ENCODE results near the gene FNDC3A. TPM values are rescaled to one million over a fixed set of nuclear protein-coding genes. Genes with fewer than 3 reads are reported as not detected.

Gene FNDC3A
- total RNA-seq, 1 donor from 2014 or later: 22.7 TPM

DNA sequence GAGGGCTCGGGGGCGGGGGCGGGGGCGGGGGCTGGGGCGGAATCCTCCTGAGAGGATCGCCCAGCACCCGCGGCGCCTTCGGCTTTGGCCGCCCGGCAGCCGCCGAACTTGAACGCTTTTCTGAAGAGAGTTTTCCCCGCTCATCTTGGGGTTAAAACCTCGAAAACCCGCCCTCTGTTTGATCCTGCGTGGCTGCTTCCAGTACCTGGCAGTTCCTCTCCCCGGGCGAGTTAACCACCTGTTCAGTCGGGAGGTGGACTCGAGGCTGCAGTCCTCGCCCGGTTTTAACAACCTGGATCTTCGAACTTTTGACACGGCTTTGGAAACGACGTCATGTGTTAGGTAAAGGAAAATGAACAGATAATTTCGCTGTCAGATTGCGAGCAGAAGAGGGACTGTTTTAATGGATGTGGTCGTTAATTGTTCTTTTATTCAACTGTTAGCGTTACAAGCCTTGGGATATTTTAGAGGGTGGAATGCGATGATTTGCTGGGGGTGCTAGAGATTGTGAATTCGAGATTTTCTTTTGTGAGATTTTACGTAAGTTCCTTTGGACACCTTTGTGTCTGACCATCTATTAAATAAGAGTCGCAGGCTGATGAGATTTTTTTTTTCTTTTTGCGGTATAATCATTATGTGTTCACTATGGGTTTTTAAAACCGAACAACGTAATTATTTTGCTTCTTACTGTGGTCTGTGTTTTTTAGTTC, 1.0 kb downstream of the FNDC3A start:
- TF ChIP-seq, protein P1, sequence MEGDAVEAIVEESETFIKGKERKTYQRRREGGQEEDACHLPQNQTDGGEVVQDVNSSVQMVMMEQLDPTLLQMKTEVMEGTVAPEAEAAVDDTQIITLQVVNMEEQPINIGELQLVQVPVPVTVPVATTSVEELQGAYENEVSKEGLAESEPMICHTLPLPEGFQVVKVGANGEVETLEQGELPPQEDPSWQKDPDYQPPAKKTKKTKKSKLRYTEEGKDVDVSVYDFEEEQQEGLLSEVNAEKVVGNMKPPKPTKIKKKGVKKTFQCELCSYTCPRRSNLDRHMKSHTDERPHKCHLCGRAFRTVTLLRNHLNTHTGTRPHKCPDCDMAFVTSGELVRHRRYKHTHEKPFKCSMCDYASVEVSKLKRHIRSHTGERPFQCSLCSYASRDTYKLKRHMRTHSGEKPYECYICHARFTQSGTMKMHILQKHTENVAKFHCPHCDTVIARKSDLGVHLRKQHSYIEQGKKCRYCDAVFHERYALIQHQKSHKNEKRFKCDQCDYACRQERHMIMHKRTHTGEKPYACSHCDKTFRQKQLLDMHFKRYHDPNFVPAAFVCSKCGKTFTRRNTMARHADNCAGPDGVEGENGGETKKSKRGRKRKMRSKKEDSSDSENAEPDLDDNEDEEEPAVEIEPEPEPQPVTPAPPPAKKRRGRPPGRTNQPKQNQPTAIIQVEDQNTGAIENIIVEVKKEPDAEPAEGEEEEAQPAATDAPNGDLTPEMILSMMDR (IDR thresholded peaks at IDR 0.05): no peak
- no peak for DNase-seq (ENCODE audit: low spot score in 2 of 2)
- Histone ChIP-seq H3K4me1 (peaks cover 0 to 3% of the 10 kb centered on the region in 2 donors), H3K27me3 (no peaks in the 10 kb centered on the region), H3K36me3 (no peaks in the 10 kb centered on the region), H3K27ac (peak overlapping the region; percentile 97 to 100), H3K9me3 (peaks cover 0 to 7% of the 10 kb centered on the region in 2 donors), H3K4me3 (peak overlapping the region; percentile 79 to 95)
- intact Hi-C loops (cut with DNase I): loop anchor here (5.0 to 10.0 kb wide), 5 partner anchors 136 to 742 kb away; partner anchors contain the start of genes CAB39L, CDADC1, ITM2B and SETDB2

DNA sequence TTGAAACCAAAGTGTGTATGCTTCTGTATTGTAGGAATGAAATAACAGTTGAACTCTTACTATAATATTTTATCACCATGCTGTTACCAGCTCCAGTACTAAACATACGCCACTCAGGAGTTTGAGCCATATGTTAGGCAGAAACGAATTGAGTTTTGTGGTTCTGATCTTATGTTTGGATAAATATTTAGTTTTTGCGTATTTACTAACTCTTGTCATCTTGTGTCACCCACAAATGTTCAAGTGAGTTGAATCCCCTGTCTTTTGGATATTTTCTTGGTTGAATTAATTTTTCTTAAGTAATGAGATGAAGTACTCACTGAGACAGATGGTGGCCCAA, 1.5 kb downstream of the FNDC3A start:
- H3K4me1 ChIP-seq: peaks cover 0 to 3% of the 10 kb centered on the region in 2 donors
- peak overlapping the region in 1 of 2 donors; percentile 97 for H3K27ac ChIP-seq
- no peaks in the 10 kb centered on the region for H3K27me3 ChIP-seq
- H3K4me3 ChIP-seq: peak overlapping the region; percentile 79 to 95
- peaks cover 0 to 7% of the 10 kb centered on the region in 2 donors for H3K9me3 ChIP-seq
- intact Hi-C loops (cut with DNase I): loop anchor here (5.0 to 10.0 kb wide), 5 partner anchors 135 to 742 kb away; partner anchors contain the start of genes CAB39L, CDADC1, ITM2B and SETDB2
- no peak for DNase-seq (ENCODE audit: low spot score in 2 of 2)
- H3K36me3 ChIP-seq: no peaks in the 10 kb centered on the region
- TF ChIP-seq, protein P1 (IDR thresholded peaks at IDR 0.05): no peak

DNA sequence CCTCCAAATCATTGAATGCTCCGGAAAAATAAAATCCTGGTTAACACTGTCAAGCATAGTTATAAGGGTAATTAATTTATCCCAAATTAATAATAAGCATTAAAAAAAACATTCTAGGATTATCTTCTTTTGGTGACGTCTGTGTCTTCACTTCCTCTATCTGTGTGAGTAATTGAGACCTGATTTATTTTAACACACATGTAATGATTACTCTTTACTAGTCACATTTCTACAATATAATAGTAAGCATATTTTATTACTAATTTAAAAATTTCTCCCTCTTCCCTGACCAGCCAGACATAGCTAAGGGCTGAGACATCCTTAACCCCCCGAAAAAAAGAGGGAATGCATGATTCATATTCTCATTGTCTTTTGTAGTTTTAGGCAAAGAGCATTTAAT, 2.3 kb downstream of the FNDC3A start:
- Histone ChIP-seq H3K4me3 (peak overlapping the region; percentile 79 to 95), H3K4me1 (peaks cover 0 to 3% of the 10 kb centered on the region in 2 donors), H3K36me3 (no peaks in the 10 kb centered on the region), H3K27ac (no peak overlapping the region), H3K9me3 (peaks cover 0 to 4% of the 10 kb centered on the region in 2 donors), H3K27me3 (no peaks in the 10 kb centered on the region)
- intact Hi-C loops (cut with DNase I): loop anchor here (5.0 to 10.0 kb wide), 5 partner anchors 134 to 743 kb away; partner anchors contain the start of genes CAB39L, CDADC1, ITM2B and SETDB2
- no peak for DNase-seq (ENCODE audit: low spot score in 2 of 2)
- TF ChIP-seq, protein P1 (IDR thresholded peaks at IDR 0.05): no peak

DNA sequence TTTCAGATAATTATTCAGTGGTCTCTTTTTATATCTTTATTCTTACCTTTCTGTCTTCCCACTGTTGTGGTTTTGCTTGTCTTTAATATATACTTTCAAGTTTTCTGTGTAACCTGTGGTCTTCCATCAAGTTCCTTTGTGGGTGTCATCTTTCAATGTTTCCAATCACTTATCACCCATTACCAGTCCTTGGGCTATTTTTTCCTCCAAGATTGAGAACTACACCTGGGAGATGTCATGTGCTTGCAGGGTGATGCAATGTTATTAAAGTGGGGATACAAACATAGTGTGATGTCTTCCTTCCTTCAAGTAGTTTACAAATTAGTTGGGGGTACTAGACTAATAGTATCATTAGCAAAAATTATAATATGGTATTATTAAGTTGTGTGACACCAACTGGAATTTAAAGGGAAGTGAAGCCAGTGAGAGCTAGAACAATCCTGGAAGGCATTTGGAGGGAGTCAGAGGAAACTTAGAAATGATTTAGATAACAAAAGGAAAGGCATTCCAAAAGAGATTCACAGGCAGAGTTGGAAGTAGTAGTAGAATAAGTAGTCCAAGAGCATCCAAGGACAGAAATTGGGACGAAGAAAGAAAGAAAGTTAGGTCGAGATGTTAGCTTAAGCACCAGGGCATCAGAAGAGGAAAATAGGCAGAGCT, 3.4 kb downstream of the FNDC3A start:
- no peak overlapping the region for H3K4me3 ChIP-seq
- H3K27me3 ChIP-seq: no peaks in the 10 kb centered on the region
- TF ChIP-seq, protein P1 (IDR thresholded peaks at IDR 0.05): no peak
- no peak for DNase-seq (ENCODE audit: low spot score in 2 of 2)
- H3K27ac ChIP-seq: no peak overlapping the region
- no peaks in the 10 kb centered on the region for H3K36me3 ChIP-seq
- intact Hi-C loops (cut with DNase I): loop anchor here (5.0 to 10.0 kb wide), 5 partner anchors 133 to 744 kb away; partner anchors contain the start of genes CAB39L, CDADC1, ITM2B and SETDB2
- H3K9me3 ChIP-seq: no peaks in the 10 kb centered on the region
- peaks cover 0 to 3% of the 10 kb centered on the region in 2 donors for H3K4me1 ChIP-seq

DNA sequence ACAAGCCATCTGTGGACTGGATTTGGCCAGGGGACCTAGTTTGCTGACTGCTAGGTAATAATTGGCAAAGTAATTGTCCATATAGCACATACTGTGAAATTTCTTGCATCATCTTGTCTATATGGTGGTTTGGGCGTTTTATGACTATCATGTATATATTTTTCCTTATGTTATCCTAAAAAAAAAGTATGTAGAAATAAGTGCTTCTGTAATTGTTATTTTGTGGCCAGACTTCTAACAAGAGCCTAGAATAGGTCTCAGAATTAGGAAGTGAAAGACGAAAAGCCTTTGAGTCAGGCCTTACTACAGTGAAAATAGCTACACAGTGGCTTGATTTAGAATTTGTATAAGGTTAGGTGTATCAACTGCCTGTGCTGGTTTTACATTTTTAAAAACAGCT, 4.2 kb downstream of the FNDC3A start:
- TF ChIP-seq, protein P1 (IDR thresholded peaks at IDR 0.05): no peak
- Histone ChIP-seq H3K27ac (no peak overlapping the region), H3K27me3 (no peaks in the 10 kb centered on the region), H3K9me3 (no peaks in the 10 kb centered on the region), H3K4me3 (no peak overlapping the region), H3K36me3 (no peaks in the 10 kb centered on the region), H3K4me1 (no peaks in the 10 kb centered on the region)
- no peak for DNase-seq (ENCODE audit: low spot score in 2 of 2)
- intact Hi-C loops (cut with DNase I): loop anchor here (5.0 to 10.0 kb wide), 5 partner anchors 132 to 745 kb away; partner anchors contain the start of genes CAB39L, CDADC1, ITM2B and SETDB2
